A549 (cell line): ENCODE measurements around the gene SLC26A6.

ENCODE experiments used
- CEBPB ChIP-seq, 2 experiments: fragments of >200 bp in 1 of 2; sonication (Bioruptor Twin) in 1 of 2; formaldehyde crosslinking in 1 of 2; IDR thresholded peaks; 2 replicates each; pipeline ENCODE4 v1.6.1; 2012 to 2016
- CHD2 ChIP-seq: fragments of 150-350 bp; IDR thresholded peaks from 2 replicates; pipeline ENCODE4 v1.6.1; 2014; ENCODE audit warnings: low read length; ENCODE audit not compliant: partially characterized antibody
- CTCF ChIP-seq: fragments of >200 bp; sonication (Bioruptor Twin); formaldehyde crosslinking; IDR thresholded peaks from 3 replicates; pipeline ENCODE4 v1.5.1; 2016
- EHMT2 ChIP-seq: fragments of 200-600 bp; sonication (generic); IDR thresholded peaks from 2 replicates; pipeline ENCODE4 v1.6.1; 2016; ENCODE audit warnings: antibody characterized with exemption, low read depth, mild to moderate bottlenecking, moderate library complexity
- EP300 ChIP-seq, 2 experiments: fragments of >200 bp; sonication (Bioruptor Twin); formaldehyde crosslinking; IDR thresholded peaks; 2 replicates in 1 of 2; 3 replicates in 1 of 2; pipeline ENCODE4 v1.6.1; 2016 to 2017
- HOXB5 ChIP-seq: fragments of 250-450 bp; sonication (Bioruptor Pico); IDR thresholded peaks from 2 replicates; pipeline ENCODE4 v1.5.0; 2020; ENCODE audit warnings: mild to moderate bottlenecking, moderate library complexity
- JUN ChIP-seq, 2 experiments: fragments of >200 bp; sonication (Bioruptor Twin); formaldehyde crosslinking; IDR thresholded peaks; 2 replicates in 1 of 2; 3 replicates in 1 of 2; pipeline ENCODE4 v1.6.1; 2016 to 2017
- MAFK ChIP-seq: fragments of 450-650 bp; IDR thresholded peaks from 2 replicates; pipeline ENCODE4 v1.6.1; 2014; ENCODE audit not compliant: partially characterized antibody
- POLR2A ChIP-seq: IDR thresholded peaks from 2 replicates; pipeline ENCODE4 v1.6.1; 2012; ENCODE audit warnings: mild to moderate bottlenecking, low read length
- RFX5 ChIP-seq: fragments of 450-650 bp; IDR thresholded peaks from 2 replicates; pipeline ENCODE4 v1.7.1; 2014; ENCODE audit warnings: antibody characterized with exemption, mild to moderate bottlenecking, moderate library complexity
- RNF2 ChIP-seq: fragments of 200-600 bp; sonication (generic); IDR thresholded peaks from 2 replicates; pipeline ENCODE4 v1.6.1; 2016; ENCODE audit warnings: low read depth, mild to moderate bottlenecking, antibody characterized with exemption, moderate library complexity, borderline replicate concordance
- TP53 ChIP-seq: fragments of 250-450 bp; sonication (Bioruptor Pico); IDR thresholded peaks from 2 replicates; pipeline ENCODE4 v1.5.0; 2021; ENCODE audit warnings: mild to moderate bottlenecking, moderate library complexity

- TF ChIP-seq CTCF (no peak), EHMT2 (no peak), RFX5 (no peak), TP53 (CRISPR knock-in tag) (no peak), HOXB5 (CRISPR knock-in tag) (no peak), POLR2A (no peak), CHD2 (no peak), CEBPB (IDR thresholded peaks at IDR 0.05) (no peak), RNF2 (no peak), JUN (IDR thresholded peaks at IDR 0.05) (no peak), EP300 (IDR thresholded peaks at IDR 0.05) (no peak), MAFK (no peak)
These were observed 16.5 kb upstream of the SLC26A6 start for GRCh38 chr3:48651771-48652170.
